Cardiac fibroblast (primary cell): ENCODE results near the gene FOXK2.
A peak's percentile ranks its signal among the peaks of the same experiment; 100 is the strongest.

Source experiments
- DNase-seq, 2 donors: peaks; one replicate each; pipeline versions ENCODE4 v3.0.0 to v3.0.0-alpha.2; 2010; ENCODE audit warnings: low read depth in 2 of 2
- H3K4me3 ChIP-seq, 2 donors: replicated peaks in 1 of 2; 1 replicate in 1 of 2; 2 replicates in 1 of 2; pipeline ENCODE4 v1.5.1; 2011; ENCODE audit warnings: low read depth in 2 of 2, low read length in 2 of 2, mild to moderate bottlenecking in 2 of 2, moderate library complexity in 1 of 2
- TF ChIP-seq, protein P1 (sequence below): IDR thresholded peaks from one replicate; pipeline ENCODE4 v1.5.1; 2011; ENCODE audit warnings: low read depth, mild to moderate bottlenecking, low read length, inconsistent platforms

Gene FOXK2

DNA sequence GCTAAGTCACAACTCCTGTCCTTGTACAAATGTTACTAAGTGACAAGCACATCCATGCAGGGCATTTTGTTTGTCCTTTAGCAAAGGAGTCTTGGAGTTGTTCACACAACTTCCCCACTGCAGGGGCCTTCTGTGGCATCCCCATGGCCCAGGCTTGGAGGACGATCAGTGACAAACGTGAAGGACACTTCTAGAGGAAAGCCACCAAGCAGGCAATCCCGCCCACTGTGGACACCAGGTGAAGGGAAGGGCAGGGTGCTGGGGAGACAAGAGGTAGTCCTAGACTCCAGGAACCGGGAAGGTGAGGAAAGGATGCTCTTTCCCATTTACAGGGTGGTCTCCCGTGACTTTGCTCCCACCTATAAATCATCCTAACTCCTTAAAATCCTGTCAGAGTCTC lies 124.6 kb downstream of the FOXK2 start:
- DNase-seq, result no peak
- TF ChIP-seq, protein P1, sequence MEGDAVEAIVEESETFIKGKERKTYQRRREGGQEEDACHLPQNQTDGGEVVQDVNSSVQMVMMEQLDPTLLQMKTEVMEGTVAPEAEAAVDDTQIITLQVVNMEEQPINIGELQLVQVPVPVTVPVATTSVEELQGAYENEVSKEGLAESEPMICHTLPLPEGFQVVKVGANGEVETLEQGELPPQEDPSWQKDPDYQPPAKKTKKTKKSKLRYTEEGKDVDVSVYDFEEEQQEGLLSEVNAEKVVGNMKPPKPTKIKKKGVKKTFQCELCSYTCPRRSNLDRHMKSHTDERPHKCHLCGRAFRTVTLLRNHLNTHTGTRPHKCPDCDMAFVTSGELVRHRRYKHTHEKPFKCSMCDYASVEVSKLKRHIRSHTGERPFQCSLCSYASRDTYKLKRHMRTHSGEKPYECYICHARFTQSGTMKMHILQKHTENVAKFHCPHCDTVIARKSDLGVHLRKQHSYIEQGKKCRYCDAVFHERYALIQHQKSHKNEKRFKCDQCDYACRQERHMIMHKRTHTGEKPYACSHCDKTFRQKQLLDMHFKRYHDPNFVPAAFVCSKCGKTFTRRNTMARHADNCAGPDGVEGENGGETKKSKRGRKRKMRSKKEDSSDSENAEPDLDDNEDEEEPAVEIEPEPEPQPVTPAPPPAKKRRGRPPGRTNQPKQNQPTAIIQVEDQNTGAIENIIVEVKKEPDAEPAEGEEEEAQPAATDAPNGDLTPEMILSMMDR, result no peak
- no peak overlapping the region for H3K4me3 ChIP-seq

DNA sequence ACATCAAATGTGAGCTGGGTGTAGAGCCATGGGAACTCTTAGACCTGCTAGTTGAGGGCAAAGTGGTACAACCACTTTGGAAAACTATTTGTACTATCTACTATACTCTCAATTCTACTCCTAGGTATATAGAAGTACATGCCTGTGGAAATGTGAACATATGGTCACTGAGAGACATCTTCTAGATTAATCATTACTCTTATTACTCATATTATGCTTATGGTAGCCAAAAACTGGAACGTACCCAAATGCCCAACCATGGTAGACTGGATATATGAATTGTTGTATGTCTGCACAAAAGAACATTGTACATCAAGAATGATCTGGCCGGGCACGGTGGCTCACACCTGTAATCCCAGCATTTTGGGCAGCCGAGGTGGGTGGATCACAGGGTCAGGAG lies 126.0 kb downstream of the FOXK2 start:
- DNase-seq, result peak in 1 of 2 donors; percentile 48
- TF ChIP-seq, protein P1, result no peak
- H3K4me3 ChIP-seq, result no peak overlapping the region

DNA sequence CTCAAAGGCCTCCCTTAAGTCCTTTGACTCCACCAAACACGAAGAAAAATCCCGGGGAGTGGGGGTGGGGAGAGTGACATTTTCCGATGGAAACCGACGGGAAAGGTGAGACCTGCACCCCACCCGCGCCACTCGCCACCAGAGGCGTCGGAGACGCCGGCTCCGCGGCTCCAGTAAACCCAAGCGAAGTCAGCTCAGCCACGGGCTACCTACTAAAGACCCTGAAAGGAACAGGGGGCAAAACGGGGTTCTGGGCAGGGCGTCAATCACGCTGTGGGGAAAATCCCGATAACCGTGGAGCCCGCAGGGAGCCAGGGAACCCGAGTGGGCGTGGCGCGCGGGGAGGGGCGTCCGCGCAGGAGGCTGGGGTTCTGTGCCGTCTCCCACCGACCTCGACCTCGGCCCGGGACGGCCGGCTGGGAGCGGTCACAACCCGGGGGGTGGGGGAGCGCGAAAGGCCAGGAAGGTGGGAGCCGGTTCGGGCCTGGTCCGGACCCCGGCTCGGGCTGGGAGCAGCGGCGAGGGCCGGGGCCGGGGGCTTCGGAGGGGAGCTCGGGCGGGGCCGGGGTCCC lies 128.1 kb downstream of the FOXK2 start:
- DNase-seq, result peak in 1 of 2 donors; percentile 20
- peak overlapping the region; percentile 91 to 94 for H3K4me3 ChIP-seq
- TF ChIP-seq, protein P1, result peak; percentile 11

DNA sequence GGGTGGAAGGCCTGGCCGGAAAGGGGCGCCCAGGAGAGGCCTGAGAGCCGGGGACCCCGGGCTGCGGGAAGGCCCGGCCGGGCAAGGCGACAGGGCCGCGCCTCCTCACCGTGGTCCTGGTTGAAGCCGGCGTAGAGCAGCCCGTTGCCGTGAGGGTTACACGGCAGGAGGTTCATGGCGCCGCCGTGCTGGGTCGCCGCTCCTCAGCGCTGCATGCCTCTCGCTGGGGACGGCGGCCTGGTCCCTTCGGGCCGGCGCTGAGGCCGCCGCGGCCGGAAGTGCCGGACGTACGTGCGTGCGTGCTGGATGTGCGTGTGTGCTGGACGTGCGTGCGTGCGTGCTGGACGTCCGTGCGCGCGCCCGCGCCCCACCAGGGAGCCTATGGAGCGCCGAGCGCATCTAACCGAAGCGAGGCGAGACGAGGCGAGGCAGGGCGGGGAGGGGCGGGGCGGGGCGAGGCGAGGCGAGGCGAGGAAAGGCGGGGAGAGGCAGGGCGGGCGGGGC lies 128.7 kb downstream of the FOXK2 start, which contains the start of gene WDR45B:
TSS of gene WDR45B (minus strand) at position 280 of the 504 bp plus-strand sequence. CDS start at position 176, 104 bp downstream.
- peak; percentile 97 to 99 for DNase-seq
- H3K4me3 ChIP-seq, result peak within 1 kb of the TSS; percentile 91 to 94
- TF ChIP-seq, protein P1, result no peak

DNA sequence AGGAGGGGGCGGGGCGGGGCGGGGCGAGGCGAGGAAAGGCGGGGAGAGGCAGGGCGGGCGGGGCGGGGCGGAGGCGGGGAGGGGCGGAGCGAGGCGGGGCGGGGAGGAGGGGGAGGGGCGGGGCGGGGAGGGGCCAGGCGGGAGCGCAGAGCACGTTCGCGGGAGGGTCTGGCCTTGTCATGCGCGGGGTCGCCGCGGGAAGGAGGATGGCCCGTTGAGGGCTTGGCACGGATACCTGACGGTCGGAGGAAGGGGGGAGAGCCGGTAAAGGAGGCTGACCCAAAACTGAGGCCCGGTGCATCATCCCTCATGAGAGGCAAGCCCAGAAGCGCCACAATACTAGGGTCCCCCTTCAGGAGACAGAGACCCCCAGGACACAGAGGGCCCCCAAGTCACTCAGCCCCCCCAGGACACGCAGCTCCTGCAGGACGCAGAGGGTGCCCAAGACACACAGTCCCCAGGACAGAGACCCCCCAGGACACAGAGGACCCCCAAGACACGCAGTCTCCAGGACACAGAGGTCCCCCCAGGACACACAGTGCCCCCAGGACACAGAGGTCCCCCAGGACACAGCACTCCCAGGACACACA lies 129.3 kb downstream of the FOXK2 start:
- TF ChIP-seq, protein P1, result no peak
- H3K4me3 ChIP-seq, result peak overlapping the region; percentile 58 to 59
- no peak for DNase-seq

DNA sequence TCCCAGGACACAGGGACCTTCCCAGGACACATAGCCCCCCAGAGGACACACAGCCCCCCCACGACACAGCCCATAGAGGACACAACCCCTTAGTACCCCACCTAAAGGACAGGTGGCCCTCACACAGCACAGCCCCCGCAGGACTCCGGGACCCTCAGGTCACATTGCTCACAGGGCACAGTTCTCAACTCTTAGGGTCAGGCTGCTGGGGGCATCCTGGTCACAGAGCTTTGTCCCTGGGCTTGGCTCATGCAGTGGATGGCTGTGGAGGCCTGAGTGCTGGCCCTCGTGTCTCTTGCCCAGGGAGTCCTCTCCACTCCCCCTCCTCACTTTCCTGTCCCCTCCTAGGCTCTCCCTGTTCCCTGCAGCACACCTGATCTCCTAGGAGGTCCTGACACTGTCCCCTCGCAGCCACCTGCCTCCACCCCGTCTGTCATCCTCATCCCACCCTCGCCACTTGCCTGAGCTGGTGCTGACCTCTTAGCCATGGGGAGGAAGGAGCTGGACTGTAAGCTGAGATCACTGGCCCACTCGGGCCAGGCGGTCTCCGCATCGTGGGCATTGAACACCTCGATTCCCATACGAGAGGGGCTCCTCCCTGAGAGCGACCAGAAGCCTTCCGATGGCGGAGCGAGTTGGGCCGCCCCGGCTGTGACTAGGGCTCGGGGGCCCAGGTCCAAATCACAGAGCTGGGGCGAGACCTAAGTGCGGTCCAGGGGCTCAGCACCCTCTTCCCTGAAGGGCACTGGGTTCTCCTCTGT lies 130.1 kb downstream of the FOXK2 start:
- TF ChIP-seq, protein P1, result no peak
- no peak overlapping the region for H3K4me3 ChIP-seq
- DNase-seq, result no peak
